Astrocyte (in vitro differentiated cells and primary cell): ENCODE data around the gene DNAL1.

Experiments used
- EZH2 ChIP-seq: IDR thresholded peaks from 2 replicates; pipeline ENCODE4 v1.6.1; 2012; ENCODE audit warnings: mild to moderate bottlenecking, low read length, inconsistent platforms; ENCODE audit not compliant: insufficient read depth
- TF ChIP-seq, protein P1 (sequence below): IDR thresholded peaks from 2 replicates; pipeline ENCODE4 v1.5.1; 2011; ENCODE audit warnings: low read depth, mild to moderate bottlenecking, inconsistent platforms, low read length, moderate library complexity; ENCODE audit not compliant: insufficient read depth

DNA sequence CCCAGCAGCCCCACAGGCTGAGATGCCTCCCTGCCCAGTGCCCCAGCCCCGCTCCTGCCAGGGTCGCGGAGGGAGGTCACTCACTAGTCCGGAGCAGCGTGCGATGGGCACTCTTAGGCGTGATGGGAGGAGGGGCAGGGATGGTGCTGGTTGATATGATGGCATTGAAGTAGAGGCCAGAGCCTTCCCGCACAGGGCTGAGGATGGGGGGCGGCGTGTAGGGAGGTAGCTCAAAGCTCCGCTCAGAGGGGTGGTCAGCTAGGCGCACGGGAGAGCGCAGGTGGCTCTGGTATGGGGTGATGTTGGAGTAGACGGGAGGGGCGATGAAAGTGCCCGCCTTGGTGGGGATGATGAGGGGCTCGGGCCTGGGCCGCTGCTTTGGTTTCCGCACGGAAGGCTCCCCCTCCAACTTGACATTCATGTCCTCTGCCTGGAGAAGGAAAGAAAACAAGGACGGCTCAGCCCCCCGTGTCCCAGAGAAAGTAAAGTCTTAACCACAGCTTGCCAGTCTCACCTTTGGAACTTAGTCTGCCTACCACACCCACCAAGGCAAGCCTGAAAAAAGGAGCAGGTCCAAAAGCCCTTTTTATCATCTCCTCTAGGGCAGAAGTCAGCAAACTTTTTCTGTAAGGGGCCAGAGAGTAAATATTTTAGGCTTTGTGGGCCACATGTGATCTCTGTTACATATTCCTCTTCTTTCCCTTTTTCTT is 84.9 kb downstream of the DNAL1 start:
- no peak for TF ChIP-seq EZH2
- TF ChIP-seq, protein P1, sequence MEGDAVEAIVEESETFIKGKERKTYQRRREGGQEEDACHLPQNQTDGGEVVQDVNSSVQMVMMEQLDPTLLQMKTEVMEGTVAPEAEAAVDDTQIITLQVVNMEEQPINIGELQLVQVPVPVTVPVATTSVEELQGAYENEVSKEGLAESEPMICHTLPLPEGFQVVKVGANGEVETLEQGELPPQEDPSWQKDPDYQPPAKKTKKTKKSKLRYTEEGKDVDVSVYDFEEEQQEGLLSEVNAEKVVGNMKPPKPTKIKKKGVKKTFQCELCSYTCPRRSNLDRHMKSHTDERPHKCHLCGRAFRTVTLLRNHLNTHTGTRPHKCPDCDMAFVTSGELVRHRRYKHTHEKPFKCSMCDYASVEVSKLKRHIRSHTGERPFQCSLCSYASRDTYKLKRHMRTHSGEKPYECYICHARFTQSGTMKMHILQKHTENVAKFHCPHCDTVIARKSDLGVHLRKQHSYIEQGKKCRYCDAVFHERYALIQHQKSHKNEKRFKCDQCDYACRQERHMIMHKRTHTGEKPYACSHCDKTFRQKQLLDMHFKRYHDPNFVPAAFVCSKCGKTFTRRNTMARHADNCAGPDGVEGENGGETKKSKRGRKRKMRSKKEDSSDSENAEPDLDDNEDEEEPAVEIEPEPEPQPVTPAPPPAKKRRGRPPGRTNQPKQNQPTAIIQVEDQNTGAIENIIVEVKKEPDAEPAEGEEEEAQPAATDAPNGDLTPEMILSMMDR: no peak
